Testis (tissue), 3 donors: ENCODE data around the gene IL15RA. TPM values are rescaled to one million over a fixed set of nuclear protein-coding genes. Genes with fewer than 3 reads are reported as not detected.

Experiments
- DNase-seq: peaks from one replicate; pipeline ENCODE4 v3.0.0-alpha.2; 2019
- H3K27ac ChIP-seq, 2 donors: fragments of 200-600 bp; sonication (generic); one replicate each; pipeline ENCODE4 v1.5.1; 2019
- H3K27me3 ChIP-seq: fragments of 200-600 bp; sonication (generic); one replicate; pipeline ENCODE4 v1.5.1; 2019
- H3K36me3 ChIP-seq: fragments of 200-600 bp; sonication (generic); one replicate; pipeline ENCODE4 v1.5.1; 2017; ENCODE audit warnings: low read depth; ENCODE audit errors: missing control alignments
- H3K4me1 ChIP-seq: fragments of 200-600 bp; sonication (generic); one replicate; pipeline ENCODE4 v1.5.1; 2019
- H3K4me3 ChIP-seq, 2 donors: fragments of 200-600 bp; sonication (generic); one replicate each; pipeline ENCODE4 v1.5.1; 2017 to 2019
- H3K9me3 ChIP-seq: fragments of 200-600 bp; sonication (generic); one replicate; pipeline ENCODE4 v1.5.1; 2017
- CTCF ChIP-seq, 3 experiments: fragments of 450-650 bp in 2 of 3; fragments of 200-600 bp in 1 of 3; sonication (generic) in 1 of 3; IDR thresholded peaks; one replicate each; pipeline ENCODE4 v1.5.1; 2016 to 2019; ENCODE audit warnings: antibody characterized with exemption in 3 of 3, mild to moderate bottlenecking in 2 of 3, moderate library complexity in 1 of 3
- POLR2A ChIP-seq: fragments of 450-650 bp; IDR thresholded peaks from one replicate; pipeline ENCODE4 v1.6.1; 2017; ENCODE audit warnings: antibody characterized with exemption, mild to moderate bottlenecking, moderate library complexity
- WGBS, 2 donors: methylation state at CpG; one replicate each; pipeline ENCODE4 v1.1.5; 2018; 5-methylcytosine and 5-hydroxymethylcytosine counted together
- intact Hi-C: fragments of 100-400 bp; cut with DNase I; formaldehyde crosslinking; loops from one replicate; pipeline ENCODE4 v1.15.1; 2023; ENCODE audit warnings: low total_unique reads
- polyA plus RNA-seq: library from polyadenylated mRNA; stranded (reverse); fragments of 350-450 nt; fragmentation: Illumina TruSeq; extraction: RNeasy Lipid Tissue Mini Kit (QIAGEN cat#74804); gene quantifications from one replicate; pipeline ENCODE4 v1.2.3, GENCODE V29; 2014; ENCODE audit warnings: low read depth, low replicate concordance; ENCODE audit not compliant: insufficient read depth
- total RNA-seq, 2 donors: library from RNA; depleted of rRNA; stranded (reverse); fragments of >200 nt; gene quantifications; one replicate each; pipeline ENCODE4 v1.2.3, GENCODE V29; 2016

Gene IL15RA
- total and polyA plus RNA-seq, 3 donors from 2014 or later: 15.6 to 21.9 (median 18.3) TPM

DNA sequence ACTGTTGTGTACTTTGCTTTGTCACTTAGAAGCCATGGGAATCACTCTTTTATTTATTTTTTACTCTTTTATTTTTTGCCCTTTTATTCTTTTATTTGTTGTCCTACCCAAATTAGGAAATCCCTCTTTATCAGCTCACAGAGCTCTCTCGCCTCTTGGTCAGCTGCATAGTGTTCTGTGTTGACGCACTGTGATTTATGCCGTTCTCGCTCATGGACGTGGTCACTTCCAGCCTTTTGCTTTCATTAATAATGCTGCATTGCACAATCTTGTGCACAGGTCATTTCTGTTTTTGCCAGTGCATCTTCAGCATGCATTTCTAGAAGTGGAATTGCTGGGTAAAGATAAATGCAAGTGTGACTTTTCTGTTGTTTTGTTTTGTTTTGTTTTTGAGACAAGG, 45.0 kb downstream of the IL15RA start:
- intact Hi-C loops: no loop called here
- WGBS, 2 donors: 85 to 89% methylated on average over 5 of the region's 5 CpGs
- Histone ChIP-seq H3K27me3 (no peaks in the 10 kb centered on the region), H3K4me3 (no peak overlapping the region), H3K36me3 (no peaks in the 10 kb centered on the region), H3K9me3 (no peaks in the 10 kb centered on the region), H3K4me1 (no peaks in the 10 kb centered on the region), H3K27ac (no peak overlapping the region)
- no peak for DNase-seq
- no peak for TF ChIP-seq POLR2A
- TF ChIP-seq CTCF (IDR thresholded peaks at IDR 0.05): no peak

DNA sequence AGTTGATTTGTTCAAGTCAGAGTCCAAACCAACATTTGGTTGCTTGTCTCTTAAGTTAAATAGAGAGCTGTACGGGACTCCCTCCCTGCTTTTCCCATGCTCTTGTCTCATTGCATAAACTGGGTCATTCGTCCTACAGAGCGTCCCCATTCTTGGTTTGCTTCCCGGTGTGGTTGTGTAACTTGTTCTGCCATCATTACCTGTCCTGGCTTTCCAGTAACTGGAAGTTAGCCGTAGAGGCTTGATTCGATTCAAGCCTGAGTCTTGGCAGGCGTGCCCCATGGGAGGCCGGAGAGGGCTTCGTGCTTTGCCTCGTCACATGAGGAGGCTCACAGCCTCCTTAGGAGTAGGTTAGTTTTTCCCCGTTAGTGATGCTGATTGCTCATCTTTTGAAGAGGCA, 47.1 kb downstream of the IL15RA start:
- no peaks in the 10 kb centered on the region for H3K27me3 ChIP-seq
- no peak for DNase-seq
- H3K27ac ChIP-seq: no peak overlapping the region
- intact Hi-C loops: no loop called here
- H3K4me3 ChIP-seq: no peak overlapping the region
- H3K9me3 ChIP-seq: no peaks in the 10 kb centered on the region
- TF ChIP-seq CTCF (IDR thresholded peaks at IDR 0.05): no peak
- no peak for TF ChIP-seq POLR2A
- no peaks in the 10 kb centered on the region for H3K4me1 ChIP-seq
- H3K36me3 ChIP-seq: no peaks in the 10 kb centered on the region
- 86 to 92% methylated on average over 11 of the region's 11 CpGs for WGBS, 2 donors

DNA sequence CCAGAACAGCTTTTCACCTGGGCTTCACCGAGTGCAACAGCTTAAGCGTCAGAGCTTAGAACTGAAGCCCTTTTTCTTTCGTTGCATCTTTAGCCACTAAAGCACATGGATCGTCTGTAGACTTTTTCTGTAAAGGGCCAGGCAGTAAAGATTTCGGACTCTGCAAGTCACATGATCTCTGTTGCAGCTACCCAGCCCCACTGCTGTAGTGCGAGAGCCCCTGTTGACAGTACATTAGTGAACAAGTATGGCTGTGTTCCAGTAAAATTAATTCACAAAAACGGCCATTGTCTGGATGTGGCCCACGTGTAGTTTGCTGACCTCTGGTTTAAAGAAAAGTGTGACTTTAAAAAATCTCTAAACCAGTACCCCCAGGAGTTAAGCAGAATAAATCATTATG, 47.9 kb downstream of the IL15RA start:
- H3K36me3 ChIP-seq: no peaks in the 10 kb centered on the region
- intact Hi-C loops: no loop called here
- no peak overlapping the region for H3K27ac ChIP-seq

DNA sequence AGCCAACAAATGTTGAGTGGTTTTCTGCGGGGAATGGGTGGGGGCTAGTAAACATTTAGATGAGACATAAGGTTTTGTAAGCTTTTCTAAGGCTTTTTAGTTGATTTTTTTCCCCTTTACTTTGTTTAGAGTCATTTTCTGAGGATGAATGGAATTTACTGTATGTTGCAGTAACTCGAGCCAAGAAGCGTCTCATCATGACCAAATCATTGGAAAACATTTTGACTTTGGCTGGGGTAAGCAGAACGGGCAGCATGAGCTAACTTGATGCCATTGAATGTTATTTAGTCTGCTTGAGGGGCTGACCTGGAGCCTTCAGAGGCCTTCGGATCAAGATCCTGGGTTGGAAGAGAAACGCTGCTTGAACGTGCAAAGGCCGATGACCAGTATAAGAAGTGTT, 50.0 kb downstream of the IL15RA start:
- WGBS, 2 donors: 95 to 96% methylated on average over 8 of the region's 8 CpGs
- TF ChIP-seq POLR2A (no peak), CTCF (IDR thresholded peaks at IDR 0.05) (no peak)
- Histone ChIP-seq H3K4me1 (no peaks in the 10 kb centered on the region), H3K36me3 (no peaks in the 10 kb centered on the region), H3K27ac (no peak overlapping the region), H3K27me3 (no peaks in the 10 kb centered on the region), H3K9me3 (no peaks in the 10 kb centered on the region), H3K4me3 (no peak overlapping the region)
- no peak for DNase-seq
- intact Hi-C loops: no loop called here

More for the DNA sequence above, 47.9 kb downstream of the IL15RA start:
- 75 to 82% methylated on average over 8 of the region's 8 CpGs for WGBS, 2 donors
- H3K27me3 ChIP-seq: no peaks in the 10 kb centered on the region
- TF ChIP-seq POLR2A (no peak), CTCF (IDR thresholded peaks at IDR 0.05) (no peak)
- no peak overlapping the region for H3K4me3 ChIP-seq
- DNase-seq: no peak
- H3K9me3 ChIP-seq: no peaks in the 10 kb centered on the region
- H3K4me1 ChIP-seq: no peaks in the 10 kb centered on the region

DNA sequence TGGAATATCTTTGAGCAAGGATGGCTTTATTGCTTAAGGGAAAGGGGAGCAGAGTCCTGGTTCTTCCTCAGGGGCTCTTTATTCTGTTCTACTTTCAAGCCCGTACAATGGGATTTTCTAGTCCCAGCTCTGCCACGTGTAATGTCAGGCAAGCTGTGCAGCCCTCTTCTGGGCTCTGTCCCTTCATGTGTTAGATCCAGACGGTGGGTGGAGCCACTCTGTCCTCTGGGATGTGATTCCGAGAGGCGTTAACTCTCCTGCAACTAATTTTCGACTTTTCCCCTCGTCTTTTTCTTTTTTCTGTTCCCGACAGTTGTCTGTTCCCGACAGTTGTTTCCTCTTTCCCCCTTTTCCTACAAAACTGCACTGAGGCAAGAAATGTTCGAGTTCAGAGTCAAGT, 52.5 kb downstream of the IL15RA start:
- TF ChIP-seq CTCF (IDR thresholded peaks at IDR 0.05) (no peak), POLR2A (no peak)
- Histone ChIP-seq H3K27ac (no peak overlapping the region), H3K27me3 (no peaks in the 10 kb centered on the region), H3K36me3 (no peaks in the 10 kb centered on the region), H3K4me3 (no peak overlapping the region), H3K4me1 (no peaks in the 10 kb centered on the region), H3K9me3 (no peaks in the 10 kb centered on the region)
- 81 to 90% methylated on average over 10 of the region's 10 CpGs for WGBS, 2 donors
- DNase-seq: no peak
- intact Hi-C loops: no loop called here
